Measurements from ENCODE around the gene UBE2E2. TPM values are rescaled to one million over a fixed set of nuclear protein-coding genes. Genes with fewer than 3 reads are reported as not detected.

Gene UBE2E2
- total RNA-seq, 3 donors from 2014 or later, result 4.8 to 24.4 (median 8.9) TPM

DNA sequence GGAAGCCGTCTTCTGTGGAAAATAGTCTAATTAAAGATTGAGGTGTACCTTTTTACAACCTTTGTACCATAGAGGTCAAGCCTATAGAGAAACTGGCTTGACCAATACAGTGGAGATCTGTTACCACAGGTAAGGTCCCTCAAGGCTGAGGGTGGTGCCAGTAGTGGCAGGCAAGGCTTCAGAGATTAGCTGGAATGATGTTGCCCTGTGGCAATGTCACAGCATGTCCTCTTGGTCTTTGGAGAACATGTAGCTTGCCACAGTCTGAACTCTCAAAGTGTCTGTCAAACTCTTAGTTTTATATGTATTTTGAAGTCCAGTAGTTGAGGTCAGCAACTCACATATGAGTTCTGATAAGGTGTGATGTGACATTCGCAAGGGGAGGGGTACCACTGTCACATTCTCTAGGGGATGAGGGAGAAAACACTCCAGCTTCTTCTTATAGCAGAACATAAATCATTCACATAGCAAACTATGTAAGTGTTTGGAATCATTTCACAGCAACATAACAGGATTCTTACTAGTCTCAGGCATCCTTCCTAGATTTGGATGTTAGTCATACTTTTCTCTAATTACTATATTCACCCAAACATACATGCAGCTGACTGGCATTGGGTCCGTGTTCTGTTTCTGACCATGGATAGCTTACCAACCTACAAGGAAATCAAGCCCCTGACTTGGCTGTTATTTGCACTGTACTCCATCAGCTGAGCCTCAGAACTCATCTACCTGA lies 173.6 kb downstream of the UBE2E2 start:
- H3K36me3 ChIP-seq (ENCODE audit: low read depth), result no peaks in the 10 kb centered on the region
- H3K4me3 ChIP-seq, result no peak overlapping the region
- TF ChIP-seq, protein P1, sequence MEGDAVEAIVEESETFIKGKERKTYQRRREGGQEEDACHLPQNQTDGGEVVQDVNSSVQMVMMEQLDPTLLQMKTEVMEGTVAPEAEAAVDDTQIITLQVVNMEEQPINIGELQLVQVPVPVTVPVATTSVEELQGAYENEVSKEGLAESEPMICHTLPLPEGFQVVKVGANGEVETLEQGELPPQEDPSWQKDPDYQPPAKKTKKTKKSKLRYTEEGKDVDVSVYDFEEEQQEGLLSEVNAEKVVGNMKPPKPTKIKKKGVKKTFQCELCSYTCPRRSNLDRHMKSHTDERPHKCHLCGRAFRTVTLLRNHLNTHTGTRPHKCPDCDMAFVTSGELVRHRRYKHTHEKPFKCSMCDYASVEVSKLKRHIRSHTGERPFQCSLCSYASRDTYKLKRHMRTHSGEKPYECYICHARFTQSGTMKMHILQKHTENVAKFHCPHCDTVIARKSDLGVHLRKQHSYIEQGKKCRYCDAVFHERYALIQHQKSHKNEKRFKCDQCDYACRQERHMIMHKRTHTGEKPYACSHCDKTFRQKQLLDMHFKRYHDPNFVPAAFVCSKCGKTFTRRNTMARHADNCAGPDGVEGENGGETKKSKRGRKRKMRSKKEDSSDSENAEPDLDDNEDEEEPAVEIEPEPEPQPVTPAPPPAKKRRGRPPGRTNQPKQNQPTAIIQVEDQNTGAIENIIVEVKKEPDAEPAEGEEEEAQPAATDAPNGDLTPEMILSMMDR (IDR thresholded peaks at IDR 0.05), result no peak
- intact Hi-C loops (cut with DNase I, micrococcal nuclease), result no loop called here
- ATAC-seq (no peak), DNase-seq (no peak)
- no peaks in the 10 kb centered on the region for H3K4me1 ChIP-seq (ENCODE audit: low read depth)
- H3K9me3 ChIP-seq, result no peaks in the 10 kb centered on the region

DNA sequence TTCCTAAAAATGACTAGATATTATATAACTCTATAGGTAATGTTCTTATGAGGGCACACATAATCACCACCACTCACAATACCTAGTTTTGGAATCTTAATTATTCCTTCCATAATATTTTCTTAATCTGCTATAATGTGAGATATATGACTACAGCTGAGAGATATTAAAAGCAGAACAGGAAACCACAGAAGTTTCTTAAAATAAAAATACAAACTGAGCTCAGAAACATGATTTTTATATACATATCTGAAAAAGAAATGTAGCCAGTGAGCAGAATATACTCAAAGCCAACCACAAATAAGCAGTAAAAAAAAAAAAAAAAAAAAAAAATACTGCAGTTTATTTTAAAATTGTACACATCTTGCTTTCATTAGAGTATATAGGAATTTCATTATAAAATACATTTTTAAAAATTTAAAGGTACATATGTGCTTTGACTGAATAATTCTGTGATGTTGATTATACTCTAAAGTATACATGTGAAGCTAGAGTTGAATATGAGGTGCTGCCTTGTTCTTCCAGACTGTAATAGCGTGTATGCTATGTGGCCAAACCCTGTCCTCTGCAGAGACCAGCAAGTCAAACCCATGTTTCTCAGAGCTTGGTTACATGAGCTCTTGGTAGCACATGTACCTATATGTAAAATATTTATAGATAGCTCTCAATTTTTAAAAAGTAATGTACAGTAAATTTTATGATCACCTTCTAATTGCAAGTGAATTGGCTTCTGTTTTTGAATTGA lies 175.0 kb downstream of the UBE2E2 start:
- no peaks in the 10 kb centered on the region for H3K9me3 ChIP-seq
- TF ChIP-seq, protein P1 (IDR thresholded peaks at IDR 0.05), result no peak
- H3K4me1 ChIP-seq (ENCODE audit: low read depth), result no peaks in the 10 kb centered on the region
- intact Hi-C loops (cut with DNase I, micrococcal nuclease), result no loop called here
- ATAC-seq (no peak), DNase-seq (no peak)
- no peak overlapping the region for H3K4me3 ChIP-seq
- no peaks in the 10 kb centered on the region for H3K36me3 ChIP-seq (ENCODE audit: low read depth)

DNA sequence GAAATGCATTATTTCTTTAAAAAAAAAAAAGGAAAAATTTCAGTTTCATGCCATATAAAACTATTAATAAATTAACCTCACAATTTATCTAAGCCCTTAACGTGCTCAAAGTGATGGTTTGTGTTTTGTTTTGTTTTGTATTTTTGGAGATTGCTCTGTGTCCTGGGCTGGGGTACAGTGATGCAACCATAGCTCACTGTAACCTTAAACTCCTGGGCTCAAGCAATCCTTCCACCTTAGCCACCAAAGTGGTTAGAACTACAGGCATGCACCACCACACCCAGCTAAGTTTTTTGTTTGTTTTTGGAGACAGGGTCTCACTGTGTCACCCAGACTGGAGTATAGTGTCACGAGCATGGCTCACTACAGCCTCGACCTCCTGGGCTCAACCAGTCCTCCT lies 180.7 kb downstream of the UBE2E2 start:
- TF ChIP-seq, protein P1 (IDR thresholded peaks at IDR 0.05), result no peak
- H3K36me3 ChIP-seq (ENCODE audit: low read depth), result no peaks in the 10 kb centered on the region
- H3K9me3 ChIP-seq, result no peaks in the 10 kb centered on the region
- DNase-seq (no peak), ATAC-seq (no peak)
- no peak overlapping the region for H3K4me3 ChIP-seq
- intact Hi-C loops (cut with DNase I, micrococcal nuclease), result no loop called here
- H3K4me1 ChIP-seq (ENCODE audit: low read depth), result no peaks in the 10 kb centered on the region

DNA sequence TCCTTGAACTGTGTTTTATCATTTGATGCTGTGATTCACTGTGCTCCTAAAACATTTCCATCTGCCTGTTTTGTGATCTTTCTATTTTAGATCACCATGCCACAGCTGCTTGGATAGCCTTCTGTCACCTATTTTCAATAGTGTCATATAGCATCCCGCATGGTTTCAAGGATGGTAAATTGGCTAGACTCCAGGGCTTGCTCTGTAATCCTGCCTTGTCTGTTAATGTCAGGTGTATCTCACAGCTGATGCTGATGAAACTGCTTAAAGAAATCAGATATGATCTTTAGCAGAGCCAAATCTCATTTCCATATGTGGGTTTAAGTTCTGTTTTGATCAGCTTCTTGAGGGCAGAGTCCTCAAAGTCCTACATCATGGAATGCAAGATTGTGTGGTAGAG lies 182.2 kb downstream of the UBE2E2 start:
- no peaks in the 10 kb centered on the region for H3K36me3 ChIP-seq (ENCODE audit: low read depth)
- H3K4me1 ChIP-seq (ENCODE audit: low read depth), result no peaks in the 10 kb centered on the region
- no peaks in the 10 kb centered on the region for H3K9me3 ChIP-seq
- ATAC-seq (no peak), DNase-seq (no peak)
- TF ChIP-seq, protein P1 (IDR thresholded peaks at IDR 0.05), result no peak
- no peak overlapping the region for H3K4me3 ChIP-seq
- intact Hi-C loops (cut with DNase I, micrococcal nuclease), result no loop called here

DNA sequence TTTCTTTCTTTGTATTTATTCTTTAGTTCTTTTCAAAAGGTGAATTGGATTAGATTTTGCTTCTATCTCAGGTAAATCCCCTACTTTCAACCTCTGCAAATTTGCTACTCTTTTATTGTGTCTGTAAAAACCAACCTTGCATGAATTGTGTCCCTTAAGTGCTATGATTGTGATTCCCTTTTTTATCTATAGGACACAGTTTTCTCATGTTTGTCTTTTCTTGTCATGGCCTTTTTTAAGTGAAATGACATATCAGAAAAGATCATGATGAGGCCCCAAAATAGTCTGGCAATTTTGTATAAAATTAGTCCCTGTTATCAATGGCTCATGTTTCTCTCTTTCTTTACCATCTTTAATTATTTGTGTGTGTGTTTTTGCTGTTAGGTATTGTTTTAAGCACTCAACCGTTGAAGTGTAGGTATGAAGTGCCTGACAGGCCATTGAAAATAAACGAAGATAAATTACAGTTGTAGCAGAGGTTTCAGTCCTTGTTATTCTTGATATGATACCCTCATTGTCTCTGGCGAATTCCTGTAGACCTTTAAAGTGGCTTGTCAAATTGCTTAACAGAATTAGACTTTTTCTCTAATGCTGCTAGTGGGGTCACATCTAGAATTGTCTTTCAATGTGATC lies 184.3 kb downstream of the UBE2E2 start:
- no peak overlapping the region for H3K4me3 ChIP-seq
- intact Hi-C loops (cut with DNase I, micrococcal nuclease), result no loop called here
- ATAC-seq (no peak), DNase-seq (no peak)
- TF ChIP-seq, protein P1 (IDR thresholded peaks at IDR 0.05), result no peak
- H3K4me1 ChIP-seq (ENCODE audit: low read depth), result no peaks in the 10 kb centered on the region
- H3K9me3 ChIP-seq, result no peaks in the 10 kb centered on the region
- H3K36me3 ChIP-seq (ENCODE audit: low read depth), result no peaks in the 10 kb centered on the region
